Fibroblast of lung (primary cell): Measurements from ENCODE around the gene MYEF2. TPM values are rescaled to one million over a fixed set of nuclear protein-coding genes. Genes with fewer than 3 reads are reported as not detected.

Experiments
- DNase-seq, 2 donors: peaks; one replicate each; pipeline versions ENCODE4 v3.0.0 to v3.0.0-alpha.2; 2010; ENCODE audit warnings: low read depth in 2 of 2
- H2AFZ ChIP-seq: 2 replicates; pipeline ENCODE4 v1.5.1; 2012; ENCODE audit warnings: low read length, control low read depth, inconsistent platforms
- H3K27ac ChIP-seq: 2 replicates; pipeline ENCODE4 v1.5.1; 2011; ENCODE audit warnings: low read length, control low read depth; ENCODE audit not compliant: insufficient read depth
- H3K27me3 ChIP-seq: 2 replicates; pipeline ENCODE4 v1.5.1; 2011; ENCODE audit warnings: mild to moderate bottlenecking, low read length; ENCODE audit not compliant: control insufficient read depth, insufficient read depth
- H3K36me3 ChIP-seq: 2 replicates; pipeline ENCODE4 v1.5.1; 2011; ENCODE audit warnings: low read length; ENCODE audit not compliant: control insufficient read depth, insufficient read depth
- H3K4me1 ChIP-seq: 2 replicates; pipeline ENCODE4 v1.5.1; 2011; ENCODE audit warnings: low read length; ENCODE audit not compliant: control insufficient read depth, insufficient read depth; ENCODE audit errors: extremely low read depth
- H3K4me2 ChIP-seq: 2 replicates; pipeline ENCODE4 v1.5.1; 2011; ENCODE audit warnings: low read length, control low read depth; ENCODE audit not compliant: insufficient read depth; ENCODE audit errors: extremely low read depth
- H3K4me3 ChIP-seq, 4 experiments: fragments of 200-600 bp in 1 of 4; sonication (generic) in 1 of 4; replicated peaks in 1 of 4; 2 replicates each; pipeline ENCODE4 v1.5.1; 2011 to 2016; ENCODE audit warnings: low read length in 4 of 4, low read depth in 3 of 4, mild to moderate bottlenecking in 3 of 4, control low read depth in 2 of 4, inconsistent platforms in 1 of 4, mixed read lengths in 1 of 4; ENCODE audit not compliant: insufficient read depth in 1 of 4; ENCODE audit errors: control extremely low read depth in 1 of 4
- H3K79me2 ChIP-seq: 2 replicates; pipeline ENCODE4 v1.5.1; 2012; ENCODE audit warnings: mild to moderate bottlenecking, low read length, inconsistent platforms; ENCODE audit not compliant: control insufficient read depth, insufficient read depth
- H3K9ac ChIP-seq: 2 replicates; pipeline ENCODE4 v1.5.1; 2011; ENCODE audit warnings: mild to moderate bottlenecking, low read length, control low read depth; ENCODE audit not compliant: insufficient read depth
- H3K9me3 ChIP-seq: 2 replicates; pipeline ENCODE4 v1.5.1; 2012; ENCODE audit warnings: low read depth, low read length; ENCODE audit not compliant: control insufficient read depth, insufficient read depth
- H4K20me1 ChIP-seq: 2 replicates; pipeline ENCODE4 v1.5.1; 2011; ENCODE audit warnings: low read length; ENCODE audit not compliant: control insufficient read depth, insufficient read depth; ENCODE audit errors: extremely low read depth
- CTCF ChIP-seq, 2 donors: IDR thresholded peaks in 1 of 2; conservative IDR thresholded peaks in 1 of 2; 1 replicate in 1 of 2; 2 replicates in 1 of 2; pipeline ENCODE4 v1.5.1; 2011 to 2012; ENCODE audit warnings: low read length in 2 of 2, control low read depth in 1 of 2, inconsistent platforms in 1 of 2, low read depth in 1 of 2, mild to moderate bottlenecking in 1 of 2
- EZH2 ChIP-seq: IDR thresholded peaks from 2 replicates; pipeline ENCODE4 v1.5.1; 2012; ENCODE audit warnings: low read length, control low read depth, mild to moderate bottlenecking; ENCODE audit errors: missing control alignments
- polyA plus RNA-seq, 2 donors: library from polyadenylated mRNA; depleted of rRNA in 1 of 2; stranded (reverse) in 1 of 2; unstranded in 1 of 2; fragments of >200 nt; gene quantifications; 2 replicates each; pipeline ENCODE4 v1.2.1, GENCODE V29; 2011 to 2012; ENCODE audit warnings: missing spikeins in 1 of 2
- total RNA-seq: library from RNA; depleted of rRNA; stranded (reverse); fragments of >200 nt; gene quantifications from 2 replicates; pipeline ENCODE4 v1.2.1, GENCODE V29; 2014

Gene MYEF2
- total and polyA plus RNA-seq, 2 donors (not counting 1 experiment from before 2014, with no cell fraction given) = 5.3 to 13.5 TPM

- TF ChIP-seq EZH2 (no peak), CTCF (conservative IDR thresholded peaks at IDR 0.05 in 1 of 2, IDR thresholded peaks at IDR 0.05 in 1 of 2; ENCODE audit: low read depth in 1 of 2, low read length in 2 of 2) (no peak)
- peaks cover 5% of the 10 kb centered on the region for H3K4me1 ChIP-seq
- H3K4me3 ChIP-seq = peak overlapping the region in 1 of 4 experiments; percentile 26
- no peak overlapping the region for H3K9ac ChIP-seq
- H3K9me3 ChIP-seq = no peaks in the 10 kb centered on the region
- H3K4me2 ChIP-seq = peak overlapping the region; percentile 64
- DNase-seq = peak; percentile 27 to 62
- H3K27me3 ChIP-seq = no peaks in the 10 kb centered on the region
- H4K20me1 ChIP-seq = no peaks in the 10 kb centered on the region
- H3K27ac ChIP-seq = no peak overlapping the region
- H3K79me2 ChIP-seq = no peaks in the 10 kb centered on the region
- H3K36me3 ChIP-seq = no peaks in the 10 kb centered on the region
- no peak overlapping the region for H2AFZ ChIP-seq
These were observed 34.2 kb downstream of the MYEF2 start for GRCh38 chr15:48143856-48144255.

GRCh38 chr15:48132874-48133273, 45.2 kb downstream of the MYEF2 start:
- H3K4me2 ChIP-seq = no peak overlapping the region
- no peaks in the 10 kb centered on the region for H4K20me1 ChIP-seq
- no peaks in the 10 kb centered on the region for H3K9me3 ChIP-seq
- H3K27me3 ChIP-seq = no peaks in the 10 kb centered on the region
- no peak for DNase-seq
- no peaks in the 10 kb centered on the region for H3K79me2 ChIP-seq
- no peaks in the 10 kb centered on the region for H3K4me1 ChIP-seq
- H3K4me3 ChIP-seq = no peak overlapping the region
- H3K9ac ChIP-seq = no peak overlapping the region
- no peak for TF ChIP-seq CTCF (conservative IDR thresholded peaks at IDR 0.05 in 1 of 2, IDR thresholded peaks at IDR 0.05 in 1 of 2; ENCODE audit: low read depth in 1 of 2, low read length in 2 of 2)
- no peak for TF ChIP-seq EZH2
- H3K36me3 ChIP-seq = no peaks in the 10 kb centered on the region
- no peak overlapping the region for H2AFZ ChIP-seq
- no peak overlapping the region for H3K27ac ChIP-seq

DNA sequence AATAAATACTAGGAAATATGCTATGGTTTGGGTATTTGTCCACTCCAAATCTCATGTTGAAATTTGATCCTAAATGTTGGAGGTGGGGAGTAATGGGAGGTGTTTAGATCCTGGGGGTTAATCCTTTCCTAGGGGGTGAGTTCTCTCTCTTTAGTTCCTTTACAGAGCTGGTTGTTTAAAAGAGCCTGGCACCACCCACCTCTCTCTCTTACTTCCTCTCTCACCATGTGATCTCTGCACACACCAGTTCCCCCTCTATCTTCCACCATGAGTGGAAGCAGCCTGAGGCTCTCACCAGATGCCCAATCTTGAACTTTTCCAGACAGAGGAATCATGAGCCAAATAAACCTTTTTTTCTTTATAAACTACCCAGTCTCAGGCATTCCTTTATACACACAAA, 46.8 kb downstream of the MYEF2 start:
- Histone ChIP-seq H3K36me3 (no peaks in the 10 kb centered on the region), H3K27me3 (no peaks in the 10 kb centered on the region), H3K79me2 (no peaks in the 10 kb centered on the region), H2AFZ (no peak overlapping the region), H3K9ac (no peak overlapping the region), H3K27ac (no peak overlapping the region), H3K4me1 (no peaks in the 10 kb centered on the region), H3K4me3 (no peak overlapping the region), H3K9me3 (no peaks in the 10 kb centered on the region), H4K20me1 (no peaks in the 10 kb centered on the region), H3K4me2 (no peak overlapping the region)
- TF ChIP-seq EZH2 (no peak), CTCF (conservative IDR thresholded peaks at IDR 0.05 in 1 of 2, IDR thresholded peaks at IDR 0.05 in 1 of 2; ENCODE audit: low read depth in 1 of 2, low read length in 2 of 2) (no peak)
- no peak for DNase-seq
